ENCODE measurements around the gene VCL. TPM values are rescaled to one million over a fixed set of nuclear protein-coding genes. Genes with fewer than 3 reads are reported as not detected.

VCL gene
- total RNA-seq, 1 donor from 2014 or later: 11.4 TPM

GRCh38 chr10:74097776-74098175 lies 99.9 kb downstream of the VCL start:
- no peak for DNase-seq (ENCODE audit: low spot score in 2 of 2)
- FAIRE-seq: no peak

- FAIRE-seq (no peak), DNase-seq (ENCODE audit: low spot score in 2 of 2) (no peak)
Observed at GRCh38 chr10:74099420-74099819, 101.5 kb downstream of the VCL start.

GRCh38 chr10:74099836-74100235 lies 101.9 kb downstream of the VCL start:
- no peak for FAIRE-seq
- DNase-seq (ENCODE audit: low spot score in 2 of 2): no peak

GRCh38 chr10:74103560-74104258 lies 105.8 kb downstream of the VCL start:
- DNase-seq (ENCODE audit: low spot score in 2 of 2) (peak in 1 of 2 donors; percentile 21), FAIRE-seq (no peak)

GRCh38 chr10:74104480-74104879 lies 106.6 kb downstream of the VCL start:
- FAIRE-seq (no peak), DNase-seq (ENCODE audit: low spot score in 2 of 2) (no peak)

- no peak for FAIRE-seq
Observed at GRCh38 chr10:74104996-74105395, 107.1 kb downstream of the VCL start.

GRCh38 chr10:74107391-74107790 lies 109.5 kb downstream of the VCL start:
- FAIRE-seq: no peak
- no peak for DNase-seq (ENCODE audit: low spot score in 2 of 2)

More at GRCh38 chr10:74104996-74105395, 107.1 kb downstream of the VCL start:
- DNase-seq (ENCODE audit: low spot score in 2 of 2): peak in 1 of 2 donors; percentile 23

- no peak for DNase-seq (ENCODE audit: low spot score in 2 of 2)
- FAIRE-seq: no peak
Observed at GRCh38 chr10:74109452-74109851, 111.5 kb downstream of the VCL start.

- no peak for DNase-seq (ENCODE audit: low spot score in 2 of 2)
- FAIRE-seq: no peak
Observed at GRCh38 chr10:74110120-74110519, 112.2 kb downstream of the VCL start.

GRCh38 chr10:74111799-74112198 lies 113.9 kb downstream of the VCL start:
- no peak for FAIRE-seq
- no peak for DNase-seq (ENCODE audit: low spot score in 2 of 2)

GRCh38 chr10:74113546-74113945 lies 115.6 kb downstream of the VCL start:
- FAIRE-seq (no peak), DNase-seq (ENCODE audit: low spot score in 2 of 2) (no peak)

GRCh38 chr10:74114041-74114448 lies 116.1 kb downstream of the VCL start:
- no peak for FAIRE-seq
- DNase-seq (ENCODE audit: low spot score in 2 of 2): no peak

GRCh38 chr10:74117738-74118137 lies 119.8 kb downstream of the VCL start:
- no peak for FAIRE-seq
- DNase-seq (ENCODE audit: low spot score in 2 of 2): no peak

- FAIRE-seq (no peak), DNase-seq (ENCODE audit: low spot score in 2 of 2) (no peak)
Observed at GRCh38 chr10:74118804-74119203, 120.9 kb downstream of the VCL start.

- DNase-seq (ENCODE audit: low spot score in 2 of 2): no peak
Observed at GRCh38 chr10:74120911-74121310, 123.0 kb downstream of the VCL start.

GRCh38 chr10:74121368-74121767 lies 123.5 kb downstream of the VCL start:
- no peak for FAIRE-seq
- DNase-seq (ENCODE audit: low spot score in 2 of 2): no peak

More at GRCh38 chr10:74120911-74121310, 123.0 kb downstream of the VCL start:
- no peak for FAIRE-seq

- FAIRE-seq: no peak
Observed at GRCh38 chr10:74122060-74122459, 124.1 kb downstream of the VCL start.

GRCh38 chr10:74123081-74123480 lies 125.2 kb downstream of the VCL start:
- FAIRE-seq (no peak), DNase-seq (ENCODE audit: low spot score in 2 of 2) (no peak)

More at GRCh38 chr10:74122060-74122459, 124.1 kb downstream of the VCL start:
- DNase-seq (ENCODE audit: low spot score in 2 of 2): no peak

GRCh38 chr10:74133923-74134820 lies 136.3 kb downstream of the VCL start:
- no peak for DNase-seq (ENCODE audit: low spot score in 2 of 2)
- no peak for FAIRE-seq

GRCh38 chr10:74135452-74135851 lies 137.5 kb downstream of the VCL start:
- DNase-seq (ENCODE audit: low spot score in 2 of 2) (no peak), FAIRE-seq (no peak)

- DNase-seq (ENCODE audit: low spot score in 2 of 2) (no peak), FAIRE-seq (no peak)
Observed at GRCh38 chr10:74137992-74138391, 140.1 kb downstream of the VCL start.
